HG02870 (cell line): ENCODE measurements around the gene MATN3.
A peak's percentile ranks its signal among the peaks of the same experiment; 100 is the strongest.
"Not testable (repeated sequence)": the region's sequence is repeated elsewhere in the genome, so short reads cannot be mapped to it uniquely, and the experiment has no call there.

Experiments used
- ATAC-seq: cut with Tn5 transposase; IDR thresholded peaks from one replicate; pipeline ENCODE4 v1.9.1; 2021; ENCODE audit warnings: mild to moderate bottlenecking, moderate library complexity; ENCODE audit not compliant: unreplicated experiment

The MATN3 gene

GRCh38 chr2:20012282-20013125 is at the start of gene MATN3:
MATN3 (minus strand) TSS chr2:20012668; CDS start chr2:20012631, 37 bp downstream.
- ATAC-seq = no peak

GRCh38 chr2:20061940-20062339 is 49.5 kb upstream of the MATN3 start:
- ATAC-seq = no peak

GRCh38 chr2:20061476-20061875 is 49.0 kb upstream of the MATN3 start:
- ATAC-seq = no peak

- ATAC-seq = no peak
Measured at GRCh38 chr2:20060106-20060505, 47.6 kb upstream of the MATN3 start.

- no peak for ATAC-seq
Measured at GRCh38 chr2:20057268-20057667, 44.8 kb upstream of the MATN3 start.

- no peak for ATAC-seq
Measured at GRCh38 chr2:20054931-20055330, 42.5 kb upstream of the MATN3 start.

GRCh38 chr2:20054119-20054518 is 41.7 kb upstream of the MATN3 start:
- ATAC-seq = no peak

- ATAC-seq = no peak
Measured at GRCh38 chr2:20052861-20053281, 40.4 kb upstream of the MATN3 start.

- ATAC-seq = no peak
Measured at GRCh38 chr2:20052229-20052851, 39.9 kb upstream of the MATN3 start.

- ATAC-seq = peak; percentile 95
Measured at GRCh38 chr2:20051532-20052228, 39.2 kb upstream of the MATN3 start, which contains the start of gene LAPTM4A. LAPTM4A (minus strand) TSS chr2:20051628; CDS start chr2:20051520, 108 bp downstream.

GRCh38 chr2:20050646-20051531 is 38.4 kb upstream of the MATN3 start:
- ATAC-seq = peak; percentile 11

- peak; percentile 22 for ATAC-seq
Measured at GRCh38 chr2:20050104-20050645, 37.7 kb upstream of the MATN3 start.

GRCh38 chr2:20049637-20050036 is 37.2 kb upstream of the MATN3 start:
- no peak for ATAC-seq

GRCh38 chr2:20048488-20049448 is 36.3 kb upstream of the MATN3 start:
- ATAC-seq = no peak

- not testable (repeated sequence) for ATAC-seq
Measured at GRCh38 chr2:20045712-20046292, 33.3 kb upstream of the MATN3 start.

GRCh38 chr2:20044778-20045177 is 32.3 kb upstream of the MATN3 start:
- ATAC-seq = no peak

- no peak for ATAC-seq
Measured at GRCh38 chr2:20042531-20042930, 30.1 kb upstream of the MATN3 start.

- no peak for ATAC-seq
Measured at GRCh38 chr2:20040489-20041172, 28.2 kb upstream of the MATN3 start.
